NCI-H2227 treated with DMSO at 0.1 percent for 48 hours (cell line): Measurements from ENCODE around the gene SPAG7.

Experiments
- DNase-seq: peaks from one replicate; lab custom pipeline; 2025; lab: John Stamatoyannopoulos, UW

SPAG7 gene

DNA sequence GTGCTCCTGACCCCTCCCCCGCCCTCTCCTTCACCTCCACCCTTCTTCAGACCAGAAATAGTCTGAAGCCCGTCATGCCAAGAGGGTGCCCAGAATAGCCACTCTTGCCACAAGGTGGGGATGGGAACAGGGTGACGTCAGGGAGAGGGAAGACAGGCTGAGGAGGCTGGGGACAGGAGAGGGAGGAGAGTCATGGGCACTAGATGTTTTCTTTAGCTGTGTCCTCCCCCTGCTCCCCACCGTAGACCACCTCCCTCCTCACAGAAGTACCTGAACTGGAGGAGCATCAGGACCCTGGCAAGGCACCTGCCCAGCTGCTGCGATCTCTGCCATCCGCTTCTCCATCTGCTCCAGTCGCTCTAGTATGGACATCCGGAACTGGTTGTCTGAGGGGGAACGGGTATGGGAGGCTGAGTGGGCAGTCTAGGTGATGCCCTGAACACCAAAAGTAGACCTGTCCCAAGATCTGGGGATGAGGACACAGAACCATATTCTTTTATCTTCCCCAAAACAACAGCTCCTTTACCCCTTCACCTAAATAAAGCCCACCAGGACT, 6.6 kb upstream of the SPAG7 start:
- DNase-seq: no peak

DNA sequence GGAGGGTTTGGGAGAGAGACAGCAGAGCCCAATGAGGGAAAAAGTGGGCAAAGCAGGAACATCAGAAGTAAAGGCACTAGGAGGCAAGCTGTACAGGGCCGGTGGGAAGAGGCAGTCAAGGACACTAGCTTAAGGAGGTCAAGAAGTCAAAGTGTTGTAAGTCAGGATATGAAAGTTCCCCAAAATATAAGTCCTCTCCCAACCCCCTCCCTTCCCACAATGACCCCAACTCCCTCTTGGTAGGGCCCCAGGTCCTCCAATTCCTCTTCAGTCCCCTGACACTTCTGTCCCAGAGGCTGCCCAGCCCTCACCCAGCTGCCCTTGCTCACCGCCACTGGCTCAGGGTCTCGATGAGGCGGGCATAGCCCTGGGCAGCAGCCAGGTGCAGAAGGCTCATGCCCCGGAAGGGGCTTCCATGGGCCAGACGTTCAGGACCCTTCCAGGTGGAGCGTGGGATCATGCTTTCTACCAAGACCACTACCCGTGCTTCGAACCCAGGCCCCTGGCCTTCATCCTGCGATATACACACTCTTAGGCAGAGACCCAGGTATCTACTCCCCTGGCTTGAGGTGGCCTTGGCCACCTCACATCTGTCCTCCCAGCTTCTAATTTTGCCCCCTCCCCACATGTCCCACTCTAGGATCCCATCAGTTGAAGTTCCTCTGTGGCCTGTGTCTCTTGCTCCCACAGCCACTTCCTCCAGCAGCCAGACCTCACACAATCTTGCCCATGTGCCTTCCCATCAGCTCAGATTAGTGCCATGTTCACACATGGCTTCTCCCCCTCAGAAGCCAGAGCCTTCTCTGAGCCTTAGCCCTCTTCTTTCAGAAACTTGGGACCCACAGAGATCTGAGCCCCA, 5.9 kb upstream of the SPAG7 start:
- no peak for DNase-seq

DNA sequence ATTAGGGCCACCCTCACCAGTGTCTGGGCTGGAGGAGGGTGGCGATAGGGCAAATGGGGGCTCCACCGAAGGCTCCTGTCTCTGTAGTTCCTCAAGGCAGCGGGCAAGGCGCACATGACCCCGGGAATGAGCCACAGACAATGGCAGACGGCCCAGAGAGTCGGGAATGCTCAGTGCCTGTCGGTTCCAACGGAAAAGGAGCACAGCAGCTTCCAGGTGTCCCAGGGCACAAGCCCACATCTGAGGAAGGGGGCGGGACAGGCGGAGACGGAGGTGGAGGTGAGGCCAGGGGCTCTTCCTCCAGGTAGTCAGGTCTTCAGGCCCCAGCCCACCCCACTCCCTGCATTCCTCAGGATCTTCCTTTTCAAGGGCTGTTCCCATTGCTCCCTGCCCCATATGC, 5.1 kb upstream of the SPAG7 start:
- DNase-seq: no peak

DNA sequence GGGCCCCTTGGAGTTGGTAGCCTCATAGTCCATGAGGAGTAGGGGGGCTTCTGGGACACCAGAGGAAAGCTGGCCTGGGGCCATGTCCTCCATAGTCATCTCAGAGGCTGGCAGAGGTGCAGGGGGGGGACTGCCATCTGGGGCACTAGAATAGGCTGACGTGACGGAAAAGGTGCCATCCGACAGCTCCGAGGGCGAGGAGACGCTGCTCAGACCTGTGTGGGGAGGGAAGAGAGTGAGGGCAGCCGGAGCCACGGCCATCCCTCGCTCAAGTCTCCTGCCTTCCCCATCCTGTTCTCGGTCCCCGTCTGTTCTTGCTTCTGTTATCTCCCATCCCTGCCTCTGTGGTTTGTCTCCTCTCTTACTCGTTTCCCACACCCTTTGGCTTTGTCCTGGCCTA, 4.7 kb upstream of the SPAG7 start:
- no peak for DNase-seq

DNA sequence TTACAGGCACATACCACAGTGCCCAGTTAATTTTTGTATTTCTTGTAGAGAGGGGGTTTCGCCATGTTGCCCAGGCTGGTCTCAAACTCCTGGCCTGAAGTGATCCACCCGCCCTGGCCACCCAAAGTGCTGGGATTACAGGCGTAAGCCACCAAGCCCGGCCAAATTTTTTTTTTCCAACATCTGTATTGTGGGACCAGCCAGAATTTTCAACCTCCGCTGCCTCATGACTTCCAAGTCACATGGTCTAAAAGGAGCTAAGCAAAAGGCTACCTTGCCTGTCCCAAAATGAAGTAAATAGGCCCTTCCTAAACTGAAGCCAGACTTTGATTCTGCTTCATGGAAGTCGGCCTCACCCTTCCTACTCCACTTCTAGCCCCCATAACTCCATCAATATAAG, 4.2 kb upstream of the SPAG7 start:
- DNase-seq: no peak

DNA sequence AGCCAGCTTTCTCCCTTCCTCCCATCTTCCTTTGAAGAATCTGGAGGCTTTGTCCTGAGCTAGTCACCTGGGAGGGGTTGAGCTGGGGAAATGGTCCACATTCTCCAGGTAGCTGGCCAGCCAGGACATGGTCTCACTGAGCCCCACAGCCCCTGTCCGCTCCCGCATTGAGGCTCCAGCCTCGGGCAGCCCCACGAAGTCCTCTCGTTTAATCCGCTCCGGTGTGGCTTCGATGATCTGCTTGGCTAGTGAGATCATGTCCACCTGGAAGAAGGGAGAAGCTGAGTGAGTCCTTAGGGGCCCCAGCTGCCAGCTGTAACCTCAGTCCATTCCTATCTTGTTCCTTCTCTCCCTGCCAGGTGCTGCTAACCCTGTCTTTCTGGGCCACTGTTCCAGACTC, 2.7 kb upstream of the SPAG7 start:
- no peak for DNase-seq

DNA sequence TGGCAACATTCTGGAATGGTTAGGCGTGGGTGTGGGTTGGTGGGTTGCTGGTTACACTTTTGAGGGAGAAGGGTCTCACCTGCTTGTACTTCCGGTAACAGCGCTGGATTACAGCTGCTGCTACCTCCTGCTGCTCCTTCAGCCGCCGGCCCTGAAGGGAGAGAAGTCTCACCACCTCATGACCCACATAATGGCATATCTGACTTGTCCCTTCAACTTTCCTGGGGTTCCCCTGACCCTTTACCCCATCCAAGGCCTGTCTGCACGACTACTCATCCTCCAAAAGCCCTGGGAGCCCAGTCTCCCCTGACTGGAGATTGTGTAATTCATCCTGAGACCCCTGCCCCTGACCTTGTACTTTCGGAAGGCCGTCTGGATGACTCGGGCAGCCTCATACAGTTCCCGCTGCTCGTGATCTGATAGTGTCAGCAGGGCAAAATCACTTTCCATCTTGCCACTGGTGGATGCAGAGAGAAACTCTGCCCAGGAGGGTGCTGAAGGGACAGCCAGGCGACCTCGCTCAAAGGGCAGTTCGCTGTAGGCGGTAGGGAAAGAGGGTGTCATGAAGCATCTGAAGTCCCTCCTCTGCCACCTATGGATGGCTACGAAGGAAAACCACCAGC, 2.0 kb upstream of the SPAG7 start:
- DNase-seq: no peak

DNA sequence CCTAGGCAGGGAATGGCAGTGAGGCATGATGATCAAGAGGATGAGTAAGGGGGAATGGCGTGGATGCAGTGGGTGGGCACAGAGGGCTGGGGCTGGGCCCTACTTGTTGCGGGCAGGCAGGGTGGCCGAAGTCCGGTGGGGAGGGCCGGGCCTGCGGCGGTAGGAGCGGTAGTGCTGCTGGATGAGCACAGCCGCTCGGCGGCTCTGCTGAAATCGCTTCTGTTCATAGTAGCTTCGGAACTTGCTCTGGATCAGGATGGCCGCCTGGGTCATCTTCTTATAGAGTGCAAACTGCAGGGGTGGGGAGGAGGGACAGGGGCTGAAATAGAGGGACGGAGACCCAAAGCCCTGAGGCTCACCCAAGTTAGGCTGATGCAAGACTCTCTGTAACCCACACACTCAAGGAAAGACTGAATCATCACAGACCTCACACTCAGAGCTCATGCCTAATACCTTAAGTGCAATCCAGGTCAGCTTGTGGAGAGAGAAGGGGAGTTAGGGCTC, 1.5 kb upstream of the SPAG7 start:
- DNase-seq: no peak

DNA sequence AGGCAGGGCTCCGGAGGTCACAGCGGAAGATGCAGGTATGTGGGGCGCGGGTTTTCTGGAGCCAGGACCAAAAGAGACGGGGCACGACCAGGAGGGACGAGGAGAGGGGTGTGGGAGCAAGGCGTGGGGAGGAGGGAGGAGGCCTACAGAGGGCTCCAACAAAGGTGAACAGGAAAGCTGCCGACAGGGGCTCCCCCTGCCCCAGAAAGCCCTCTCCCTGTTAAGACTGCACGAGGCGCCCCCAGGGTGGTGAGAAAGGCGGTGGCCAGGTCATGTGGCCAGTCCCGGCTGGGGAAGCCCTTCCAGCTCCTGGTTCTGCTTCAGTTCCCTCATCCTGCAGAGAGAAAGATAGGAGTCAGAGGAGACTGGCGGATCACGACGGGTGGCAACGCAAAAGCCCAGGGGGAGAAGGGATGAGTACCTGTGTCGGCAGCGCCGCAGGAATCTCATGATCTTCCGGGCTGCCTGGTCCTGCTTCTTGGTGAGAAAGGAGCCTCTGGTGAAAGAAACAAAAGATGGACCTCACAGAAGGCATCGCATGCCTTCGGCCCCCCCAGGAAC, 949 bp upstream of the SPAG7 start:
- DNase-seq: no peak

DNA sequence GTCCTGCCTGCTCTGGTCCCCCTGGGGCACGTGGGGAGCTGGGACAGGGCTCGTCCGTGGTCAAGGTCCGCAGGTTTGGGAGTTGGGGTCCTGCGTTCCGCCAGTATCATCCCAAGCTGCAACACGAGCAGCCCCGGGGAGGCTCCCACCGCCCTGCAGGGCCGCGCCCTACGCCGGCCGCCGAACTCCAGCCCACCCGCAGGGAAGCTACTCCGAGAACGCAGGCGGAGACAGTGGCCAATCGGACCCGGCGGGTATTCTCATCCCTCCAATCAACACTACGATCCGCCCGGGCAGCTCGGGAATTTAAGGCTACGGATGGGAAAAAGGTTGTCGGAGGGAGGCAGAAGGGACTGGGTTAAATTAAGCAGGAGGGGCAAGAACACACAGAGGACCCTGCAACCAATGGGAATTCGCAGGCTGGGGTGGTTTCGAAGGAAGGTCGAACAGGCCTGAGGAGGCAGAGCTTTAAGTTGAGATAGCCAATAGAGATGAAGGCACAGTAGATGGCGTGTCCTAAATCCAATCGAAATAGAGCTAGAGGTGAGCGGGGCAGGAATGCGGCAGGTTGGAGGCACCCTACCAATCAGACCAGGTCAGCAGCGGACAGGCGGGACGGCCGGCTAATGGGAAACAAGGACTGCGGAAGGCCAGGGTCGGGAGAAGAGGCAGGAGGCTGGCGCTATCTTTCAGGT, 626 bp downstream of the SPAG7 start:
- peak; percentile 96 for DNase-seq

DNA sequence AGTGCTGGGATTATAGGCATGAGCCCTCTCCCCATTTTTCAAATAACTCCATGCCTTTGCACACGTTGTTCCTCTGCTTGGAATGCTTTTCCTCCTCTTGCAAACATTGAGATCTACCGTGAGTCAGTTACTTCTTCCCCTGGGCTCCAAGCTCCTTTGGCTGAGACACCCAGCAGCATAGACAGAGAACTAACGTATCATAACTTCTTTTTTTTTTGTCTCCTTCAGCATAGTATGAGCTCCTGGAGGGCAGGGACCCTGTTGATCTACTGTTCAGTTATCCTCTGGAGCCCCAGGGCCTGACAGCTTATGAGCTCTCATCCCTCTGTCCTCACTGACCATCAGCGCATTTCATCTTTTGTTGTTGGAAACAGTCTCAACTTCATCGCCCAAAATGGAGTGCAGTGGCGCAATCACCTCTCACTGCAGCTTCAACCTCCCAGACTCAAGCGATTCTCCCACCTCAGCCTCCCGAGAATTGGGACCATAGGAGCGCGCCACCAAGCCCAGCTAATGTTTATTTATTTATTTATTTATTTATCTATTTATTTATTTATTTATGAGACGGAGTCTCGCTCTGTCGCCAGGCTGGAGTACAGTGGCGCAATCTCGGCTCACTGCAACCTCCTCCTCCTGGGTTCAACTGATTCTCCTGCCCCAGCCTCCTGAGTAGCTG, 2.2 kb downstream of the SPAG7 start:
- no peak for DNase-seq

DNA sequence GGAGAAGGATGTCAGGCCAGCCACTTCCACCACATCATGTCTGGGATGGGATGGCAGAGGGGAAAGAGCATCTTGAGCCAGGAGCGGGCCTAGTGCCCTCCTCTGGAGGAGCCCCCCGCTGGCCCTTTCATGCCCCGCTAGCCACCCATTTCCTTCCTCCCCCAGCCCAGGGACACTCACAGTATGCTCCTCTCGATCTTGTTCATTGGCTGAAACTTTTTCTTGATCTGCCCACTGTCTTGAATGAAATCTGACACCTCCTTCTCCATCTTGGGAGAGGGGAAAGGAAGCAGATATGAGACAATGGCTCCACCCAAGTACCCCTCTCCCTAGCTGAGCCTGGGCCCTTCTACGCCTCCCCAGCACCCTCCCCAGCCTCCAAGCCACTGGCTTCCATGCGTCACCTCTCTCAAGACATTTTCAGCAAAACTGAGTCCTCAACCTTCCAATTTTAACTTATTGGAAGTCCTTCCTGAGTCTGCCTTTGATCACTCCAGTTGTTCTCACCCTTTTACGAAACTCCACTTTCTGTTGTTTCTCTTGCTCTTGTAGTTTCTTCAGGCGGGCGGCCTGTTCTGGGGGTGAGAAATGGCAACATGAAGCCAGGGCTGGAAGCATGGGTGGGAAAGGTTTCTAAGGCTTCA, 7.2 kb downstream of the SPAG7 start:
- DNase-seq: no peak

DNA sequence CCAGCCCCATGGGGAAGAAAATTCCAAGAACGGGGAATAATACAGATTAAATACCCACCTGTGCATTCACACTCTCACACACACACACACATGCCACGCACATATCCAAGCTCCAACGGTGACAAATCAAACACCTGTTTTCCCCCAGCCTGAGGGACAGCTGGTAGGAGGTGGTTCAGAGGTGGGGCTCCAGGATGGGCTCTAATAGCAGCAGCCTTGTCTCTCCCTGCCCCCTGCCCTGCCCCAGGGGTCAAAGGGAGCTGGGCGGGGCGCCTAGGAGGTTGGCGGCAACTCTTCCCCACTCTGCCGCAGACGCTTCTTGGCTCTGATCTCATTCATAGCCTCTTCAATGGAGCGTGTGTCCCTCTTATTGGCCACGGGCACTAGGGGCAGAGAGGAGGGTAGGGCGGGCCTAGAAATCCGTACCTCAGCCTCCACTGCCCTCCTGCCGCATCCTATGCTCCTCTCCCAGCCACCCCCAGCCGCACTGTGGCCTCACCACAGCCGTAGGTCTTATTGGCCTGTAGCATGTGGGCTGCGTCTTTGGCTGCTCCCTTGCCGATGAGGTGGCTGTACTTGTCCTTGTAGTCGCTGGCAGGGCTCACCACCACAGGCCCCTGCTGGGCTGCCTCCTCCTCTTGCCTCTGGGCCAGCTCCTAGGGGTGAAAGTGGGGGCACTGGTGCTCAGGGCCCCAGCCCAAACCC, 8.2 kb downstream of the SPAG7 start:
- DNase-seq: no peak

DNA sequence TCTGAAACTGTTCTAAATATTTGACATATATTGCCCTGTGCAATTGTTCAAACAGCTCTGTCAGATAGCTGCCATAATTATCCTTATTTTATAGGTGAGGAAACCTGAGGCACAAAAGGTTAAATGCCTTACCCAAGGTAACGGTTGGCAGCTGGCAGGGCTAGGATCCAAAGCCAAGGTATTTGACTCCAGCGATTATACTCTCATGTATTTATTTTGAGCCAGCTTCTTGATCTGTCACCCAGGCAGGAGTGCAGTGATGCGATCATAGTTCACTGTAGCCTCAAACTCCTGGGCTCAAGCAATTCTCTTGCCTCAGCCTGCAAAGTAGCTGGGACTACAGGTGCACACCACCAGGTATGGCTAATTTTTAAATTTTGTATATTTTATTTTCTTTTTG, 9.5 kb downstream of the SPAG7 start:
- no peak for DNase-seq

DNA sequence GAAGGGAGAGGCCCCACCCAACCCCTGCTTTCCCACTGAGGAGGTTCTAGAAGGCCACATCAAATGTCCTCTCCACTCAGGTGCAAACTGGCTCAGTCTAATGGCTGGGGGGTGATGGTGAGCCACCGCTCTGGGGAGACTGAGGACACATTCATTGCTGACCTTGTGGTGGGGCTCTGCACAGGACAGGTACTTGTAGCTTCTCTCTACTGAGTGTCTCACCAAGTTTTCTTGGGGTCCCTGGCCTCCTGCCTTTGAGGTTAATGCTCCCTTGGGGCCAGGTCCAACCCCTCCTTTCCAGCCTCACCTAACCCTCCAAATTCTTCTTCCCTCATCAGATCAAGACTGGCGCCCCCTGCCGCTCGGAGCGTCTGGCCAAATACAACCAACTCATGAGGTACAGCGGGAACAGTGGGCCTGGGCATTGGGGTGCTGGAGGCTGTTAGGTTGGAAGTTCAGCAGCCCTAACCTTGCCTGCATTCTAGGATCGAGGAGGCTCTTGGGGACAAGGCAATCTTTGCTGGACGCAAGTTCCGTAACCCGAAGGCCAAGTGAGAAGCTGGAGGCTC, 11.0 kb downstream of the SPAG7 start:
- DNase-seq: no peak

DNA sequence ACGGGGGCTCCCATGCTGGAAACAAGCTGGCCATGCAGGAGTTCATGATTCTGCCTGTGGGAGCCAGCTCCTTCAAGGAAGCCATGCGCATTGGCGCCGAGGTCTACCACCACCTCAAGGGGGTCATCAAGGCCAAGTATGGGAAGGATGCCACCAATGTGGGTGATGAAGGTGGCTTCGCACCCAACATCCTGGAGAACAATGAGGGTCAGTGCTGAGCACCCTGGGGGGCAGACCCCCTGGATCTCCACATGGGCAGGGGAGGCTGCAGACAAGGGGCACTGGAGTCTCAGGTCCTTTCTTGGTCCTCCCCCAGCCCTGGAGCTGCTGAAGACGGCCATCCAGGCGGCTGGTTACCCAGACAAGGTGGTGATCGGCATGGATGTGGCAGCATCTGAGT, 12.5 kb downstream of the SPAG7 start:
- DNase-seq: no peak

DNA sequence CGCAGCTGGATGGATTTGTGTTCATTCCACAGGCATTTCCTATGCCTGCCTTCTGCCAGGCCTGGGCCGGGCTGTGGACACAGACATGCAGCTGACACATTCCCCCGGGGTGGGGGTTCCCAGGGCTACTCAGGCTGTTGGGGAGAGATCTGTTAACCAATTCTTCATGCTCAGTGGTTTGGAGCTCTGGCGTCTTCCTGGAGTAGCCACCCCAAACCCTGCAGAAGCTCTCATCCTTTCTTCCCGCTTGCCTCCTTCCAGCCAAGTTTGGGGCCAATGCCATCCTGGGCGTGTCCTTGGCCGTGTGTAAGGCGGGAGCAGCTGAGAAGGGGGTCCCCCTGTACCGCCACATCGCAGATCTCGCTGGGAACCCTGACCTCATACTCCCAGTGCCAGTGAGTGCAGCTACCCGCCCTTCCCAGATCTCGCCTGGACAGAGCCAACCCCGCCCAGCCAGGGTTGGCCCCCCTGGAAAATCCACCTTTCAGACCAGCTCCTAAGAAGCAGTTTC, 14.1 kb downstream of the SPAG7 start:
- no peak for DNase-seq

DNA sequence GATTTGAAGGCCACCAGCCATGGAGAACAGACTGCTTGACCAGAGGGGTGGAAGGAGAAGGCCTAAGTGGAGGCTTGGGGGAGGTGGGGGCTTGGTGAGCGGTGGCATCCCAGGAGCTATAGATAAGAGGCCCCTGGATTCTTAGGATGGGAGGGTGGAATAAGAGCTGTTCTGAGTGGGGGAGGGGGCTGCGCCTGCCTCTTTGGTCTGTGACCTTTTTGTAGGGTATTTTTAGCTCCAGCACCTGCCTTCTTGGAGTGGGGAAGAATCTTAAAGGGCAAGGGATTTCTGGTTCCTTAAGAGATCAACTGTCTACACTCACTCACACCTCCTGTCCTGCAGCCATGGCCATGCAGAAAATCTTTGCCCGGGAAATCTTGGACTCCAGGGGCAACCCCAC, 16.1 kb downstream of the SPAG7 start:
- DNase-seq: no peak

DNA sequence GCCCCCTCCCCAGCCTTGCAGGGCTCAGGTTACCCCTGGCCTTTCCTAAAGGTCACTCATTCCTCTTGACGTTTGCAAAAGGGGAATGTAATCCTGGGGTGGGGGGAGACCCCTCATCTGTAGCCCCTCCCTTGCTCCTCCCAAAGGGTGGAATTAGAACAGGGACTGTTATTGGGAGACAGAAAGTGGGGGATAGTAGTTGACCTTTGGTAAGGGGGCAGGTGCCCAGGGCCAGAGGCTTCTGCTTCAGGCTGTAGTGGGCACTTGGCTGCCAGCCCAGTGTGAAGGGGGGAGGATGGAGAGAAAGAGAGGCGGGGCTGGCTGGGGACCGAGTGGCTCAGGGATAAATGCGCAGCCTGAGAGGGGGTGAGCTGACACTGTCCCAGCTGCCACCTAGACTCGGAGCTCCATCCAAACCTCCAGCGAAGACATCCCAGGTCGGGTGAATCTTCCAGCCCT, 16.8 kb downstream of the SPAG7 start, which contains the start of gene ENO3:
ENO3 (plus strand) TSS at position 374 of the 459 bp plus-strand sequence. CDS start 711 bp downstream, outside the sequence.
- no peak for DNase-seq
